HEK293 (cell line): ENCODE measurements around the gene ZNF71.

Experiments
- CTCF ChIA-PET: fragments of 350-600 bp; formaldehyde crosslinking; extraction: SDS; loops from one replicate; lab custom pipeline; 2021; ENCODE audit warnings: antibody characterized with exemption; lab: Yijun Ruan, JAX
- POLR2A ChIA-PET: fragments of 300-600 bp; formaldehyde crosslinking; extraction: SDS; loops from one replicate; lab custom pipeline; 2020; ENCODE audit warnings: antibody characterized with exemption, inconsistent platforms; lab: Yijun Ruan, JAX
- H3K27ac ChIP-seq: fragments of 200-500 bp; sonication (Bioruptor generic); 2 replicates; pipeline ENCODE4 v1.5.1; 2014; ENCODE audit warnings: low read depth, low read length, control low read depth, inconsistent platforms; ENCODE audit errors: extremely low read depth
- H3K36me3 ChIP-seq, 2 experiments: fragments of 200-500 bp in 1 of 2; sonication (Bioruptor generic) in 1 of 2; 1 replicate in 1 of 2; 2 replicates in 1 of 2; pipeline ENCODE4 v1.5.1; 2014 to 2017; ENCODE audit warnings: inconsistent platforms in 2 of 2, low read length in 2 of 2; ENCODE audit not compliant: control insufficient read depth in 2 of 2, insufficient read depth in 1 of 2
- H3K4me1 ChIP-seq: fragments of 200-500 bp; sonication (Bioruptor generic); 2 replicates; pipeline ENCODE4 v1.5.1; 2014; ENCODE audit warnings: mild to moderate bottlenecking, low read length, inconsistent platforms; ENCODE audit not compliant: control insufficient read depth, insufficient read depth
- H3K4me3 ChIP-seq: 2 replicates; pipeline ENCODE4 v1.5.1; 2011; ENCODE audit warnings: low read depth, mild to moderate bottlenecking, control low read depth, low read length, moderate library complexity
- H3K9me3 ChIP-seq: fragments of 200-500 bp; sonication (Bioruptor generic); 2 replicates; pipeline ENCODE4 v1.5.1; 2014; ENCODE audit warnings: low read depth, low read length, inconsistent platforms; ENCODE audit not compliant: control insufficient read depth, insufficient read depth
- ELK4 ChIP-seq: IDR thresholded peaks from 2 replicates; pipeline ENCODE4 v1.6.1; 2011; ENCODE audit warnings: mild to moderate bottlenecking, low read depth, low read length, borderline replicate concordance
- HOXA7 ChIP-seq: sonication (generic); formaldehyde crosslinking; IDR thresholded peaks from 2 replicates; pipeline ENCODE4 v1.8.1; 2022; ENCODE audit warnings: missing genetic modification reagents, borderline replicate concordance
- HOXC10 ChIP-seq: sonication (generic); formaldehyde crosslinking; IDR thresholded peaks from 2 replicates; pipeline ENCODE4 v1.8.1; 2023; ENCODE audit warnings: mild to moderate bottlenecking, missing genetic modification reagents
- HOXD13 ChIP-seq: sonication (generic); formaldehyde crosslinking; IDR thresholded peaks from 2 replicates; pipeline ENCODE4 v1.8.0; 2022; ENCODE audit warnings: missing genetic modification reagents, borderline replicate concordance
- MEIS1 ChIP-seq: sonication (generic); formaldehyde crosslinking; IDR thresholded peaks from 2 replicates; pipeline ENCODE4 v1.8.1; 2022; ENCODE audit warnings: missing genetic modification reagents, mild to moderate bottlenecking, borderline replicate concordance
- SALL2 ChIP-seq: fragments of 450-650 bp; formaldehyde crosslinking; IDR thresholded peaks from 2 replicates; pipeline ENCODE4 v1.5.0; 2017; ENCODE audit warnings: missing biosample characterization, mild to moderate bottlenecking, missing genetic modification characterization, borderline replicate concordance
- TRIM28 ChIP-seq: IDR thresholded peaks from 2 replicates; pipeline ENCODE4 v1.6.1; 2011; ENCODE audit warnings: low read length, control low read depth, borderline replicate concordance
- ZFHX2 ChIP-seq: fragments of 450-650 bp; formaldehyde crosslinking; conservative IDR thresholded peaks from 2 replicates; pipeline ENCODE4 v1.5.1; 2016; ENCODE audit warnings: missing biosample characterization, missing genetic modification characterization
- ZNF10 ChIP-seq: fragments of 450-650 bp; formaldehyde crosslinking; IDR thresholded peaks from 2 replicates; pipeline ENCODE4 v1.5.1; 2017; ENCODE audit warnings: missing biosample characterization, missing genetic modification characterization
- ZNF133 ChIP-seq: fragments of 450-650 bp; formaldehyde crosslinking; IDR thresholded peaks from 2 replicates; pipeline ENCODE4 v1.5.1; 2016; ENCODE audit warnings: missing biosample characterization, missing genetic modification characterization
- ZNF266 ChIP-seq: fragments of 450-650 bp; formaldehyde crosslinking; IDR thresholded peaks from 2 replicates; pipeline ENCODE4 v1.5.1; 2016; ENCODE audit warnings: missing biosample characterization, missing genetic modification characterization, low read depth
- ZNF311 ChIP-seq: fragments of 450-650 bp; formaldehyde crosslinking; IDR thresholded peaks from 2 replicates; pipeline ENCODE4 v1.5.1; 2017; ENCODE audit warnings: missing biosample characterization, missing genetic modification characterization, borderline replicate concordance
- ZNF362 ChIP-seq: fragments of 450-650 bp; formaldehyde crosslinking; IDR thresholded peaks from 2 replicates; pipeline ENCODE4 v1.5.1; 2016; ENCODE audit warnings: missing biosample characterization, missing genetic modification characterization
- ZNF544 ChIP-seq: fragments of 450-650 bp; formaldehyde crosslinking; IDR thresholded peaks from 2 replicates; pipeline ENCODE4 v1.5.0; 2017; ENCODE audit warnings: missing biosample characterization, missing genetic modification characterization
- ZNF558 ChIP-seq: fragments of 450-650 bp; formaldehyde crosslinking; IDR thresholded peaks from 2 replicates; pipeline ENCODE4 v1.5.1; 2016; ENCODE audit warnings: missing biosample characterization, missing genetic modification characterization
- ZNF560 ChIP-seq: fragments of 450-650 bp; formaldehyde crosslinking; IDR thresholded peaks from 2 replicates; pipeline ENCODE4 v1.5.1; 2017; ENCODE audit warnings: missing biosample characterization, missing genetic modification characterization, borderline replicate concordance
- ZNF624 ChIP-seq: fragments of 450-650 bp; formaldehyde crosslinking; IDR thresholded peaks from 2 replicates; pipeline ENCODE4 v1.5.1; 2017; ENCODE audit warnings: missing biosample characterization, missing genetic modification characterization
- ZNF664 ChIP-seq: fragments of 450-650 bp; formaldehyde crosslinking; IDR thresholded peaks from 2 replicates; pipeline ENCODE4 v1.5.1; 2016; ENCODE audit warnings: missing biosample characterization, missing genetic modification characterization
- ZNF830 ChIP-seq: fragments of 450-650 bp; IDR thresholded peaks from 2 replicates; pipeline ENCODE4 v1.5.0; 2018; ENCODE audit warnings: missing biosample characterization, missing genetic modification characterization, low read depth, mild to moderate bottlenecking, moderate library complexity
- ZSCAN23 ChIP-seq: fragments of 450-650 bp; formaldehyde crosslinking; IDR thresholded peaks from 2 replicates; pipeline ENCODE4 v1.5.1; 2016; ENCODE audit warnings: missing biosample characterization, missing genetic modification characterization
- TF ChIP-seq, protein P1 (sequence below): fragments of 450-650 bp; formaldehyde crosslinking; IDR thresholded peaks from 2 replicates; pipeline ENCODE4 v1.5.1; 2016; ENCODE audit warnings: missing biosample characterization, missing genetic modification characterization
- TF ChIP-seq, protein P2 (sequence below): sonication (generic); formaldehyde crosslinking; IDR thresholded peaks from 2 replicates; pipeline ENCODE4 v1.8.1; 2022; ENCODE audit warnings: mild to moderate bottlenecking, moderate library complexity, missing genetic modification reagents
- TF ChIP-seq, protein P3 (sequence below): fragments of 450-650 bp; formaldehyde crosslinking; IDR thresholded peaks from 2 replicates; pipeline ENCODE4 v1.5.0; 2017; ENCODE audit warnings: missing biosample characterization, missing genetic modification characterization, borderline replicate concordance

Gene ZNF71

DNA sequence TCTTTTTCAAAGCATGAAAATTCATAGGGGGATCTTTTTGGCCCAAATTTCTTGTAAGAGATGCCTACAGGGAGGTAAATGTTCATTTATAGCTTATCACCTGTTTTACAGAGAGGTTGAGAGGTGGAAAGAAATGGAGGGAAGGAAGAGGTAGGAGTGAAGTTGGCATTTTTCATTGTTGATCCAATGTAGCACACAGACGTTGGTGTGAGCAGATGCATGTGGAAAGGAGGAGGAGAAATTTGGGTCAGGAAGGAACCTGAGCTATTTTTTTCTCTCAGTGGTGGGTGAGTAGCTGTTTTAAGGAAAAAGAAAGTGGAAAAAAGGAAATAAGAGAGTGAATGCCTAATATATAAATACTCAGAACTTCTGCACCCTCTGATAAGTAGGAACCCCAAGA lies 37.9 kb downstream of the ZNF71 start (continued):
- TF ChIP-seq ZNF624 (tag by site-specific recombination): no peak
- TF ChIP-seq ZSCAN23 (tag by site-specific recombination): no peak
- TF ChIP-seq ZNF544: no peak
- no peak for TF ChIP-seq ZNF10 (tag by site-specific recombination)
- TF ChIP-seq ZNF362: no peak
- TF ChIP-seq ZNF558 (tag by site-specific recombination): no peak
- TF ChIP-seq, all 188 proteins: peak for 0

DNA sequence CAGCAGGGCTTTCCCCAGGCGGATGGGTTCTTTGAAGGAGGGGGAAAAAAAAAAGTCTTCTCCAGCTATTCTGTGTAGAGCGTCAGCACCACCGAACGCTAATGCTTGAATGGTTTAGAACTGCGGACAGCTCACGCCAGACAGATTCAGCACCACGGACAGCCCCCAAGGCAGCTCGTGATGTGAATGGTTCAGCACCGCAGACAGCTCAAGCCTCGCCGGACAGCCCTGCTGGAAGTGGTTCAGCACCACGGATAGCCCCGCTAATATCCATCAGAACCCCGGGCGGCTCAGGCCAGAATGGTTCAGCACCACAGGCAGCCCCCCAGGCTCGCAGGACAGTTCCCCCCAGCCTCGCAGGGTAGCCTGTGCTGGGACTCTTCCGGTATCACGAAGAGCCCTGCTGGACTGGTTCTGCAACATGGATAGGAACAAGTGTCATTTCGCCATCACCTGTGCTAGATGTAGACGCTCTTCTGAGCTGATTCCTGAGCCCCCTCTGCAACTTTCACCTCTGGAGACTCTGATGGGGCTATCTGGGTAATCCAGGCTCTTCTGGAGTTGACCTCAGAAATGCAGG lies 43.0 kb downstream of the ZNF71 start:
- TF ChIP-seq ZNF266 (tag by site-specific recombination): no peak
- no peak for TF ChIP-seq ZNF311 (tag by site-specific recombination)
- peak; percentile 96 for TF ChIP-seq HOXA7 (CRISPR knock-in tag)
- TF ChIP-seq, protein P1, sequence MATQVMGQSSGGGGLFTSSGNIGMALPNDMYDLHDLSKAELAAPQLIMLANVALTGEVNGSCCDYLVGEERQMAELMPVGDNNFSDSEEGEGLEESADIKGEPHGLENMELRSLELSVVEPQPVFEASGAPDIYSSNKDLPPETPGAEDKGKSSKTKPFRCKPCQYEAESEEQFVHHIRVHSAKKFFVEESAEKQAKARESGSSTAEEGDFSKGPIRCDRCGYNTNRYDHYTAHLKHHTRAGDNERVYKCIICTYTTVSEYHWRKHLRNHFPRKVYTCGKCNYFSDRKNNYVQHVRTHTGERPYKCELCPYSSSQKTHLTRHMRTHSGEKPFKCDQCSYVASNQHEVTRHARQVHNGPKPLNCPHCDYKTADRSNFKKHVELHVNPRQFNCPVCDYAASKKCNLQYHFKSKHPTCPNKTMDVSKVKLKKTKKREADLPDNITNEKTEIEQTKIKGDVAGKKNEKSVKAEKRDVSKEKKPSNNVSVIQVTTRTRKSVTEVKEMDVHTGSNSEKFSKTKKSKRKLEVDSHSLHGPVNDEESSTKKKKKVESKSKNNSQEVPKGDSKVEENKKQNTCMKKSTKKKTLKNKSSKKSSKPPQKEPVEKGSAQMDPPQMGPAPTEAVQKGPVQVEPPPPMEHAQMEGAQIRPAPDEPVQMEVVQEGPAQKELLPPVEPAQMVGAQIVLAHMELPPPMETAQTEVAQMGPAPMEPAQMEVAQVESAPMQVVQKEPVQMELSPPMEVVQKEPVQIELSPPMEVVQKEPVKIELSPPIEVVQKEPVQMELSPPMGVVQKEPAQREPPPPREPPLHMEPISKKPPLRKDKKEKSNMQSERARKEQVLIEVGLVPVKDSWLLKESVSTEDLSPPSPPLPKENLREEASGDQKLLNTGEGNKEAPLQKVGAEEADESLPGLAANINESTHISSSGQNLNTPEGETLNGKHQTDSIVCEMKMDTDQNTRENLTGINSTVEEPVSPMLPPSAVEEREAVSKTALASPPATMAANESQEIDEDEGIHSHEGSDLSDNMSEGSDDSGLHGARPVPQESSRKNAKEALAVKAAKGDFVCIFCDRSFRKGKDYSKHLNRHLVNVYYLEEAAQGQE (tag by site-specific recombination): peak; percentile 100
- no peak for TF ChIP-seq ZNF664 (tag by site-specific recombination)
- TF ChIP-seq ZNF830 (tag by site-specific recombination): no peak
- TF ChIP-seq ZFHX2 (tag by site-specific recombination): no peak
- TF ChIP-seq, protein P2, sequence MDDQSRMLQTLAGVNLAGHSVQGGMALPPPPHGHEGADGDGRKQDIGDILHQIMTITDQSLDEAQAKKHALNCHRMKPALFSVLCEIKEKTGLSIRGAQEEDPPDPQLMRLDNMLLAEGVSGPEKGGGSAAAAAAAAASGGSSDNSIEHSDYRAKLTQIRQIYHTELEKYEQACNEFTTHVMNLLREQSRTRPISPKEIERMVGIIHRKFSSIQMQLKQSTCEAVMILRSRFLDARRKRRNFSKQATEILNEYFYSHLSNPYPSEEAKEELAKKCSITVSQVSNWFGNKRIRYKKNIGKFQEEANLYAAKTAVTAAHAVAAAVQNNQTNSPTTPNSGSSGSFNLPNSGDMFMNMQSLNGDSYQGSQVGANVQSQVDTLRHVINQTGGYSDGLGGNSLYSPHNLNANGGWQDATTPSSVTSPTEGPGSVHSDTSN (CRISPR knock-in tag): peak; percentile 99
- no peak for TF ChIP-seq ELK4
- peak; percentile 99 for TF ChIP-seq HOXC10 (CRISPR knock-in tag)
- TF ChIP-seq ZNF133: no peak
- peak; percentile 99 for TF ChIP-seq HOXD13 (CRISPR knock-in tag)
- TF ChIP-seq SALL2: no peak
- TF ChIP-seq ZNF560 (tag by site-specific recombination): no peak
- peak; percentile 94 for TF ChIP-seq MEIS1 (CRISPR knock-in tag)
- TF ChIP-seq, protein P3, sequence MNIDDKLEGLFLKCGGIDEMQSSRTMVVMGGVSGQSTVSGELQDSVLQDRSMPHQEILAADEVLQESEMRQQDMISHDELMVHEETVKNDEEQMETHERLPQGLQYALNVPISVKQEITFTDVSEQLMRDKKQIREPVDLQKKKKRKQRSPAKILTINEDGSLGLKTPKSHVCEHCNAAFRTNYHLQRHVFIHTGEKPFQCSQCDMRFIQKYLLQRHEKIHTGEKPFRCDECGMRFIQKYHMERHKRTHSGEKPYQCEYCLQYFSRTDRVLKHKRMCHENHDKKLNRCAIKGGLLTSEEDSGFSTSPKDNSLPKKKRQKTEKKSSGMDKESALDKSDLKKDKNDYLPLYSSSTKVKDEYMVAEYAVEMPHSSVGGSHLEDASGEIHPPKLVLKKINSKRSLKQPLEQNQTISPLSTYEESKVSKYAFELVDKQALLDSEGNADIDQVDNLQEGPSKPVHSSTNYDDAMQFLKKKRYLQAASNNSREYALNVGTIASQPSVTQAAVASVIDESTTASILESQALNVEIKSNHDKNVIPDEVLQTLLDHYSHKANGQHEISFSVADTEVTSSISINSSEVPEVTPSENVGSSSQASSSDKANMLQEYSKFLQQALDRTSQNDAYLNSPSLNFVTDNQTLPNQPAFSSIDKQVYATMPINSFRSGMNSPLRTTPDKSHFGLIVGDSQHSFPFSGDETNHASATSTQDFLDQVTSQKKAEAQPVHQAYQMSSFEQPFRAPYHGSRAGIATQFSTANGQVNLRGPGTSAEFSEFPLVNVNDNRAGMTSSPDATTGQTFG (tag by site-specific recombination): no peak
- TF ChIP-seq TRIM28: no peak
- TF ChIP-seq, all 188 proteins: peak for 6
- H3K4me3 ChIP-seq: no peak overlapping the region

More for the DNA sequence above, 43.0 kb downstream of the ZNF71 start:
- ChIA-PET POLR2A (interaction anchor here (0.6 kb wide), 1 partner anchor 43 kb away, joined by 3 read pairs; no protein-coding TSS in a partner anchor), CTCF (interaction anchor here (0.5 kb wide), 2 partner anchors 387 to 743 kb away, joined by 3 to 4 read pairs; no protein-coding TSS in a partner anchor)
- H3K36me3 ChIP-seq: no peaks in the 10 kb centered on the region
- H3K9me3 ChIP-seq: no peaks in the 10 kb centered on the region; the same call in none of the 2 replicates
- no peaks in the 10 kb centered on the region for H3K4me1 ChIP-seq
- no peak overlapping the region for H3K27ac ChIP-seq
